Activated CD8-positive, alpha-beta memory T cell treated with anti-CD3 and anti-CD28 coated beads, Interleukin-2, amount 50 U/mL, for 24 hours (primary cell): ENCODE measurements around the gene OTOP3.
"Not testable (repeated sequence)": the region's sequence is repeated elsewhere in the genome, so short reads cannot be mapped to it uniquely, and the experiment has no call there.

Experiments used
- DNase-seq: peaks from one replicate; pipeline ENCODE4 v3.0.0-alpha.2; 2020; ENCODE audit errors: extremely low read depth

Gene OTOP3

DNA sequence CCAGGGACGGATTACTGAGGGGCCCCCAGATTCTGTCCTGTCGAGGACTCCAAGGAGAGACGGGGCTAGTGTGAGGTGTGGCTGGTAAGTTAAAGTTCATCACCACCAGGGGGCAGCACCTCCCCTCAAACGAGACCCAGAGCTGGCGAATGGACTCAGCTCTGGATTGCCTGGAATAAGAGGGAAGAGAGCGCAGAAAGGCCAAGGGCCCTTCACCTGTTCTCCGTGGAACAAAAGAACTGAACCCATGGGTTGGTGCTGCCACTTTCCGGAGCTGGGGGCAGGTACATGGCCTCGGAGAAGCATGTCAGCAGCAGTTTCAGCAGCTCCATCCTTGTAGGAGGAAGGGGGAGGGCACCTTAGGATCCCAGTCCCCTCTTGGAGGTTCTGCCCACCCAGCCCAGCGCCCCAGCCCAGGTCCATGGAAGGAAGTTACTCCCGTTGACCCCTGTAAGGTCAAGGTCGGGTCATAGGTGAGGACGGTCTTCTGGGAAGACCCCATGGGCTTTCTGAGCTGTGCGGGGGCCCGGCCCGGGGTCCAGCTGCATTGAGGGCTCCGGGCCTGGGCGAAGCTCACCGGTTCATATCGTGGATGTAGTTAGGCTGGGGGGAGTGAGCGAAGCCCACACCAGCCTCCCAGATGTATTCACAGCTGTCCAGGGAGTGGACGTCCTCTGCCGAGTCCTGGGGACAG, 26.1 kb downstream of the OTOP3 start:
- peak; percentile 70 for DNase-seq

DNA sequence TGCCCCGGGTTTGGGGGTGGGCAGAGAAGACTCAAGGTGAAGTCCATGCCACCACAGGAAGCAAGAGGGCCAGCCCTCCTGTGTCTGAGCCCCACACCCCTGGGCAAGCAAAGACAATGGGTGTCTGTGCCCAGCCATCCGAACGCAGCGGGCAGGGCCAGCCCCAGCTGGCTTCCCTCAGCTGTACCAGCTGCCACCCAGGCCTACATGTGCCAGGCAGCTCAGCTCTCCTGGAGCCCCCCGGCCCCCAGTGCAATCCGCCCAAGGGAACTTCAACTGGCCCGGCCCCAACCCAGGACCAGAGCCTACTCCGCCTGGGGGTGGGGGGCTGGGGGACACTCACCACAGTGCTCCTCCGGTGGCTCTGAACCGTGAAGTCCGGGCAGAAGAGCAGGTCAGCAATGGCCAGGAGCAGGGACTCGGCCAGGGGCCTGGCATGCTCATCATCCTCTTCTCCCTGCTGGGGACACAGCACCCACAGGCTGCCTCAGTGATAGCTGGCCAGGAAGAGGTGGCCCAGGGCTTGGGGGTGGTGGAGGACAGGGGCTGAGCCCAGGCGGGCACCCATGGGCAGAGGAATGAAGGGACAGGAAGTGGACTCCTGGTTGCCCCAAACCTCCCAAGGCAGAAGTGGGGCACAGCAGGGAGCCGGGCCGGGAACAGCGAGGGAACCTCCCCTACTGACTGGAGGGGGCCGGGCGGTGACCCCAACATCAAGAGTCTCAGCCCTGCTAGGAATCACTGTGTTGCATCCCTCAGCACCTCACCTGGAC, 27.1 kb downstream of the OTOP3 start:
- no peak for DNase-seq

DNA sequence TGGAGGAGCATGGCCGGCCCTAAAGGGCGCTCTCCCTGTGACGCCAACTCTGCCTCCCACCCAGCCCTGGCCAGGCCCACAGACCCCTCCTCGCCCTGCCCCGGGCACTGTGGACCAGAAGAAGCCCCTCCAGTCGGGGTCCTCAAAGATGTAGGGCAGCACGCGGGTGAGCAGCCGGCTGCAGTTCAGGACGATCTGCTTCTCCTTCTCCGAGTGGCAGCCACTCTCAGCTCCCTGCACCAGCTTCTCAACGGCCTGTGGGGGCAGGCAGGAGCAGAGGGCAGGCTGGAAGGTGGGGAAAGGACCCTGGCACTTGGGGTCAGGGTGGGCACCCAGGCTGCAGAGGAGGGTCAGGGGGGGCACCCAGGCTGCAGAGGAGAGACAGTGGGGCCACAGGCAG, 28.0 kb downstream of the OTOP3 start:
- DNase-seq: no peak

DNA sequence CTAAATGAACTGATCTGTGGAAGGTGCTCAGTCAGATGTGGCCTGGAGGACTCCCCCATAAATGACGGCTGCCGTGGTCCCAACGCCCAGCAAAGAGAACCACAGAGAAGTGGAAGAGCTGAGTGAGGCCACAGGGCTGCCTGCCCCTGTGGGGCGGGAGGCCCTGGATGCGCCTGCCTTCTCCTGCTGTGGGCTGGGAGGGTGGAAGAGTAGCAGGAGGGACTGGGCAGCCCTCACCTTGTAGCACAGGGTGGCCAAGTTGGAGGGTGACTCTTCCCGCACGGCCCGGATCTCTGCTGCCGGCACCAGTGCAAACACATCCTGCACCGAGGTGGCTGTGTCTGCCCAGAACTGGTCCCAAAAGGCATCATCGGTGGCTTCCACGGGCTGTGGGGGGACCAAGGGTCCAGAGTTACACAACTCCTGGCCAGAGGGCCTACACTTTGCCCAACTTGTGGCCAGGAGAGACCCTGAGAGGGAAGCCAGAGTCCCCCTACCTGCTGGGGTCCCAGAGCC, 28.6 kb downstream of the OTOP3 start:
- DNase-seq: no peak

DNA sequence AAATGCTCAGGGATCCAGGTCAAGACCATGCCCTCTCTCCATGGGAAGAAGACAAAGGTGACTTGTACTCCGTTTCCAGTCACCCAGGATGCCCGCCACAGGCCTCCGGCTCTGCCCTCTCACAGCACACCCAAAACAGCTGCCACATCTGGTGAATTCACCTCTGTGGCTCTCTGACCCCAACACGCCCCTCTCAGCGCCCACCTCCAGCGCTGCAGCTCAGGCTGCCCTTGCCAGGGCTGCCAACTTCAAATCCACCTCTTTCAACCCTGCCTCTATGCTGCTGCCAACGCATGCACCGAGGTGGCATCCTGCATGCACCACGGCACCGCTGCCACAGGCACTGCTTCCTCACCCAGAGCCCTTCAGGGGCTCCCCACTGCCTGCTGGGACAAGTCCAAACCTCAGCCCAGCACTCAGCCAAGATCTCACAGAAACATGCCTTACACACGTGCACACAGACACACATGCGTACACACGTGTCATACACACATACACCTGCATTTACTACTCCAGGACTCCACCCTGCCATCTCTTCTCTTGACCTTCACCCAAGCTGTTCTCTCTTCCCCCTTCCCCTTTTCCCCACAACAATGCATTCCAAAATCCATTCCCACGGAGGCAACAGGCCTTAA, 29.4 kb downstream of the OTOP3 start:
- no peak for DNase-seq

DNA sequence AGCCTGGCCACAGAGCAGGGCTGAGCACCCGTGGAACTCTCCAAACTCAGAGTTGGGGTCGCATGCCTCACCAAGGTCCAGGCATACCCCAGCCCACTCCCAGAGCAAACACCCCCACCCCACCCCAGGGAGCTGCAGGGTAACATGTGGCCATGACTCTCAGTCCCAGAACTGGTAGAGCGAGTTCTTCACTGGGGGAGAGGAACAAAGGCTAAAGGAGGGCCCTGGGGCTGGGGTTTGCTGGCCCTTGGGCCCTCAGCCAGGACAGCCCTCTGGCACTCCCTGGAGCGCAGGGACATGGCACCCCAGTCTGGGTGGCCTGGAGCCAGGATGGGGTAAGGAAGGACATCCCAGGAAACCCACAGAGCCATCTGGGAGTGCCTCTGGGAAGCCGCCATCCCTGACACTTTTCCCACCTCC, 32.7 kb downstream of the OTOP3 start:
- no peak for DNase-seq

DNA sequence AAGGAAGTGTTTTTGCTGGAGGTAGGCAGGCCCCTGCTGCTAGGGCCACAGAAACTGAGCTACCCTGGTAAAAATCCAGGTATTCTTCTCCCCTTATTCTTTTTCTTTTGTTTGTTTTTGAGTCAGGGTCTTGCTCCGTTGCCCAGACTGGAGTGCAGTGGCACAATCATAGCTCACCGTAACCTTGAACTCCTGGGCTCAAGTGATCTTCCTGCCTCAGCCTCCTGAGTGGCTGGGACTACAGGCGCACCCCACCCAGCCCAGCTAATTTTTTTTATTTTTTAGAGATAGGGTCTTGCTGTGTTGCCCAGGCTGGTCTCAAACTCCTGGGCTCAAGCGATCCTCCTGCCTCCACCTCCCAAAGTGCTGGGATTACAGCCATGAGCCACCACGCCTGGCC, 33.8 kb downstream of the OTOP3 start:
- DNase-seq: not testable (repeated sequence)

DNA sequence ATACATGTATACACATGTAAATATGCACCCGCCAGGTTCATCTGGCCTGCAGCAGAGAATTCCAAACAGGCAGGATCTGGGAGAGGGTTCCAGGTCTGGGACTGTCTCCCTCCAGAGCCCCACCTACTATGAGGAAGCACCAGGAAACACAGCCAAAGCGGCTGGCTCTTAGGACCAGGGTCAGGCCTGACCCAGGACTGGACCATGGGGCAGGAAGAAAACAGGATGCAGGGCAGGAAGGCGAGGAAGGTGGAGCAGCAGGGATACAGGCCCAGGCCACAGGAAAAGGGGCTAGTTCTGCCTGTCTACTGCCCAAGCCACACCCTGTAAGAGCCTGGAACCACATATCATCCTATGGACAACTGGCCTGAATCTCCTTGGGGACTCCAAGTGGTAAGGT, 34.7 kb downstream of the OTOP3 start:
- DNase-seq: no peak

DNA sequence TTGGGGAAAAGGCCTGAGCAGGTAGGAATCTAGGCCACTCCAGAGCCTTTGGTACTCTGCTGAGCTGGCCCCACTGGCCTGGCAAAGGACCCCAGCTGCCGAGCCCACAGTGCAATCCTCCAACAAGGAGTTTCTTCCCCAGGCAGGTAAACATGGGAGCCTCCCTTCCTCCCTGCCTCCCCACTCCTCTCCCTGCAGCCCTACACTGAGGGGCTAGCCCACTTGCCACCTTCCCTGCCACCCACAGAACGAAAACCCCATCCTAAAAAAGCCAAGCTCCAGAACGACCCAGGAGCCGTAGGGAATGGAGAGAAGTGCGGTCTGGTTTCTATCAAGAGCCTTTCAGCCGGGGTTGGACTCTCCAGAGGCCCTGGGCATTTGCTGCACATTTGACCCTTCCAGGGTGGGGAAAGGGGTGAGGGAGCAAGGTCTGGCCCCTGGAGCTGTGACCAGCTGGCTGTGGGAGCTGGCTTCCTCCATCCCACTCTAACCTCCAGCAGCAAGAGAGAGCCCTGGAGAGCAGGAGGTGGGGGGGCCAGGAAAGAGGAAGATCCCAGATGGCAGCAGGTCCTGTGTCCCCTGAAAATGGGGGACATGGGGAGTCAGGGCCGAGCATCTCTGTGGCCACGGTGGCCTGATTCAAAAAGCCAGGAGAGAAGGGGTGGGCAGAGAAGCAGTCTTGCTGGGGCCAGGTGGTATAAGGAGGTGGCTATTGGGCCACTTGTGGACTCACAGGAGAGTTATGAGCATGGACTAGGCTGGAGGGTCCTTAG, 35.6 kb downstream of the OTOP3 start:
- DNase-seq: no peak

DNA sequence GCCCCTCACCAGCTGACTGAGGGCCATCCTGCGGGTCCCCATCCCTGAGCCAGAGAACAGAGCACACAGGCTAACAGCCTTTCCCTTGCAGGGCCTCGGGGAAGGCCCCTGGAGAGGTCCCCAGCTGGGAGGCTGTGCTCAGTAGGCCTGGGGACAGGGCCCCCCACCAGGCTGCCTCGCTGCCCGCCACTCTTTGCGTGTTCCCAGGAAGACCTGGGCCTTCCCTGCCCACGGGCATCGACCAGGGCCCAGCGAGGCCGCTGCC, 36.1 kb downstream of the OTOP3 start:
- DNase-seq: no peak

DNA sequence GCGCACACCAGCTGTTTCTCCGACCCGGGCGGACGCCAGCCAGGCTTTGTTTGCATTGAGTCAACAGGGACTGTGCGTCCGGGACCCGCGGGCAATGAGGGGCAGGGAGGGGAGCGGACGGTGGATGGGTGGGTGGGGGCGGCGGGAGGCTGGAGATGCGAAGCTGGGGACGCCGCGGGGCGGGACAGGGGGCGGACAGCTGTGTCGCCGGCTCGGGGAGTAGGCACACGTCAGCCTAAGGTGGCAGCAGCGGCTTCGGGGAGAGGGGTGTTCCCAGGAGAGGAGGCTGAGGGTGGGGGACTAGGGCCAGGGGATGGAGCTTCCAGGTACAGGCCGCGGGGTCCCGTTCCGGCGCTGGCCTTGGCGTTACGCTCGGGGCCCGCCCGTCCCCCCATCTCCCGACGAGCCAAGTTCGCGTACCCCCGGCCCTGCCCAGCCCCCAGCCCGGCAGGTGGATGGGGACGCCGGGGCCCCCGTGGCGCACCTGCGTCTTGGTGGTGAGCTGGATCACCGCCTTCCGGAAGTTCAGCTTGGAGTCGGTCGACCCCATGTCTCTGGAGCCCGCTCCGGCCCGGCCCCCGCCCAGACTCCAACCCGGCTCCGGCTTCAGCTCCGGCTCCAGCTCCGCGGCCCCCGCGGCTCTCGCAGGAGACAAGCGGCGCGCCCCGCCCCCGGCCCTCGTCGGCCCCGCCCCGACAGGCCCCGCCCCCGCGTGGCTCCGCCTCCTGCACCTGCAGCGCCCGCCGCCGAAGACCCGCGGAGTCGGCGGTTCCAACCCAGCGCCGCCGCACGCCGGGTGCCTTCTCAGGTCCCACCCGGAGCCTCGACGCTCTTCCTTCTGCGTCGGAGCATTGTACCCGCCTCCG, 36.6 kb downstream of the OTOP3 start, which contains the start of gene HID1:
Gene HID1 (minus strand): TSS at position 653 of the 866 bp plus-strand sequence. CDS start 103 bp downstream, at position 550.
- peak; percentile 34 for DNase-seq

DNA sequence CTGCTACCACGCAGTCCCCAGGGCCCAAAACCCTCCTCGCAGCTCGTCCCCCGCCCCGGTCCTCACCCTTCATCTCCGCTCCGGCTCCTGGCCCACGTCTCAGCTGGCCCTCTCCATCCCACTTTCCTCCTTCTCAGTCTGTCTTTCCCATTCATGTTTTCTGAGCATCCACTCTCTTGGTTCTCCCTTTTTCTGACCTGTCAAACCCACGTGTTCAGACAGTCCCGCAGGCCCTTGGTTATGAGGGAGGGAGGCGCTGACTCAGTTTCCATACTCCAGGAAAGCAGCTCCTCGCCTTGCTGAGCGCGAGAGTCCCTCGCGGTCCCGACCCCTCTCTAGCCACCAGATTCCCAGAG, 37.3 kb downstream of the OTOP3 start:
- no peak for DNase-seq

DNA sequence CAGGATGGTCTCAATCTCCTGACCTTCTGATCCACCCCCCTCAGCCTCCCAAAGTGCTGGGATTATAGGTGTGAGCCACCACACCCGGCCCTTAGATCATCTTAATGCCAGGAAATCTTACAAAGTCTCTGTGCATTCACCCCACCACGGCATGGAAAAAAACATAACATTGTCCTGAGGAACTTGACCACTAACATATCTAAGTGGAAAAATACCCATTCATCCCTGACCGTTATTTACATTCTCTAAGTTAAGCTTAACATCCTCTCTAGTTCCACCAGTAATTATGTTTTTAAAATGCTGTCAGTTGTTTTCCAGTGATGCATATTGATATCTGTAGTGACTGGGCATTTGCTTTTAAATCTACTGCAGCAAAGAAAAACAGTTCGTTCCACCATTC, 40.2 kb downstream of the OTOP3 start:
- DNase-seq: no peak

DNA sequence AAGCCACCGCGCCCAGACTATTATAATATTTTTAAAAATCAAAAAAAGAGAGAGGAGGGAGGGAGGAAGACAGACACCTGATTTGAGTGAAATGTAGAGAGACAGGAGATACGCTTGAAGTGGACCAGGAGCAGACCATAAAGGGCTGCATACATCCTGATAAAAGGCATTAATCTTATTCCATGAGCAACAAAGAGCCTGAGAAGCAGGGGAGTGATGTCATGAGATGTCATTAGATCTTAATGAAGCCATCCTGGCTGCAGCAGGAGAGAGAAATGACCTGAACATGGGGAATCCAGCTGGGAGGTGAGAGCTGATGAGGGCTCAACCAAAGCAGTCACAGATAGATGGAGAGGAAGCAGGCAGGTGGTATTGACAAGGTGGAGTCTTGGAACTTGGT, 42.1 kb downstream of the OTOP3 start:
- DNase-seq: no peak

DNA sequence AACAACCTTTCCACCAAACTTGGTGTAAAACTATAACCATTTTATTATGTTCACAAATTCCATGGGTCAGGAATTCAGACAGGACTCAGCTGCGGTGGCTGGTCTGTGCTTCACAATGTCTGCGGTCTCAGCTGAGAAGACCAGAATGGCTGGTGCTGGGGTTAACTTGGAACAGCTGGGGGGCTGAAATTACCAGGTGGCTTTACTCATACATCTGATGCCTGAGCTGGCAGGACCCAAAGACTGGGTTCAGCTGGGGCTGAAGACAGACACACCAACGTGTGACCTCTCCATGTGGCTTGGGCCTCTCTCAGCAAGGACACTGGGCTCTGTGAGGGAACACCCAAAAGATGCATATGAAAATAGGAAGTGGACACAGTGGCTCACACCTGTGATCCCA, 42.5 kb downstream of the OTOP3 start:
- DNase-seq: no peak

DNA sequence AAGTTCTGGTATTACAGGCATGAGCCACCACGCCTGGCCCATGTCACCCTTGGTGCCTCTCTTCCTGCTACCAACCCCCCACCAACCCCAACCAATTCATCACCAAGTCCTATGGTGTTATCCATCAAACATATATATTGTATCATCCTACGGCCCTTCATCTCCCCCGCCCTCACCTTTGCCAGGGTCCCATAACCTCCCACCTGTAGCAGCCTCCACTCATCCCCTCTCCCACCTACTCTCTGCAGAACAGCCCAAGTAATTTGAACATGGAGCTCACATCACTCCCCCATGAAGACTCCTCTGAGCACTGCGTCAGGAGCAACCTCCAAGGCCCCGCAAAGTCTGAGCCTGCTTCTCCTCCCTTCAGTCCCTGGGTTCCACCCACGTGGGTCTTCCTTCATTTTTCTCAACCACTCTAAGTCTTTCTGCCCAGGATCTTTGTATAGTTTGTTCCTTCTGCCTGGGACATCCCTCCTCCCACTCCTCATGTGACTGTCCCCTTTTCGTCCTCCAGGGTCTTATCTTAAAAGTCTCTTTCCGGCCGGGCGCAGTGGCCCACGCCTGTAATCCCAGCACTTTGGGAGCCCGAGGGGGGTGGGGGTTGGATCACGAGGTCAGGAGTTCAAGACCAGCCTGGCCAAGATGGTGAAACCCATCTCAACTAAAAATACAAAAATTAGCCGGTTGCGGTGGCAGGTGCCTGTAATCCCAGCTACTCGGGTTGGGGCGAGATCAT, 43.9 kb downstream of the OTOP3 start:
- no peak for DNase-seq

DNA sequence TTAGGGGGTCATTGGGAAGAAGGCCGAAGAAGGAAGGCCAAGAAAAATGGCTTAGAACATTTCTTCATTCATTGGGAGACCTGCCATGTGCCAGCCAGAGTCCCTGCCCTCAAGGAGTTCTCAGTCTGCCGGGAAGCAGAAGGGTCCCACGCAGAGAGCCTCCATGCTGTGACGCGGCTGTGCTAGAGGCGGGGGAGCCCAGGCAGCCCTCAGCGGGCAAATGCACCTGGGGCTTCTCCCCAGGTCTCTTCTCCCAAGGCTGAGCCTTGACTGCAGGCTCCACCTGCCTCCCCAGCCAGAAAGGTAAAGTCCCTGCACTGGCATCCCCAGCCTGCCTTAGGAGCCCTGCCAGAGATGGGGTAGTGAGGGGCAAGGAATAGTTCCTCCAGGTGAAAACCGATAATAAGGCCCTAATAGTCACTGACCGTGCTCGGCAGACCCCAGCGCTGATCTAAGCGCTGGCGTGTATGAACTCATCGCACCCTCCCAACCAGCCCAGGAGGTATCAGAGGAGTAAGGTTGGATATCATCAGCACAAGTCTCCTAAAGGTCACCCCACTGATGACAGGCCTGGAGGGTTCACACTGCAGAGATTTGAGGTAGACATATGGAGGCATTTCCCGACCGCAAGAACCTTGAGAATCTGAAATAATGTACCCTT, 45.8 kb downstream of the OTOP3 start:
- DNase-seq: no peak

DNA sequence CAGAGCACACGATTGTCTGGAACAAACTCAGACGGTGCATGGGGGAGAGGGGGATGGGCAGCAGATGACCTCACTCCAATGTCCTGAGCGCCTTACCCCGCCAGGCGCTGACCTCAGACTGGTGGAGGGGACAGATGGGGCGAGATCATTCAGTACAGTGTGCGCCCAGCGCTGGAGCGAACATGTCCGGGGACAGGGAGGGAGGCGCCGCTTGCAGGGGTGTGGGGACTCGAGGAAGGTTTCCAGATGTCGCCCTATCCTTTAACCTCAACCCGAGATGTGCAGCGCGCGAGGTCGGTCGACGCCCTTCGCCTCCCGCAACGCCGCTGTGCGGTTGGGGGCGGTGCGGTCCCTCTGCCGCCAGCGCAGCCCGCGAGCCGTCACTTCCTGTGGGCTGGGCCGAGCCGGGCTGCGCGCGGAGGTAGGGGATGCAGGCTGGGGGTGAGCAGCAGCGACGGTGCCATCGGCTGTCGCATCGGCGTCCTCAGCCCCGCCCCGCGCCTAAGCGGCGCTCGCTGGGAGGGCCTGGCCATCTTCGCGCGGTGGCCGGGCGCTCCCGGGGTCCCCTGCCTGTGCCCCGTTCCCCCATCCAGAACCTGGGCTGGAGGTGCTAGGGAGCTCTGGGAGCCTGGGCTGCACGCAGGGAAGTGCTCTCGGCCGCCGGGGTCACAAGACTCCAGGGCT, 46.4 kb downstream of the OTOP3 start:
- DNase-seq: peak; percentile 26

DNA sequence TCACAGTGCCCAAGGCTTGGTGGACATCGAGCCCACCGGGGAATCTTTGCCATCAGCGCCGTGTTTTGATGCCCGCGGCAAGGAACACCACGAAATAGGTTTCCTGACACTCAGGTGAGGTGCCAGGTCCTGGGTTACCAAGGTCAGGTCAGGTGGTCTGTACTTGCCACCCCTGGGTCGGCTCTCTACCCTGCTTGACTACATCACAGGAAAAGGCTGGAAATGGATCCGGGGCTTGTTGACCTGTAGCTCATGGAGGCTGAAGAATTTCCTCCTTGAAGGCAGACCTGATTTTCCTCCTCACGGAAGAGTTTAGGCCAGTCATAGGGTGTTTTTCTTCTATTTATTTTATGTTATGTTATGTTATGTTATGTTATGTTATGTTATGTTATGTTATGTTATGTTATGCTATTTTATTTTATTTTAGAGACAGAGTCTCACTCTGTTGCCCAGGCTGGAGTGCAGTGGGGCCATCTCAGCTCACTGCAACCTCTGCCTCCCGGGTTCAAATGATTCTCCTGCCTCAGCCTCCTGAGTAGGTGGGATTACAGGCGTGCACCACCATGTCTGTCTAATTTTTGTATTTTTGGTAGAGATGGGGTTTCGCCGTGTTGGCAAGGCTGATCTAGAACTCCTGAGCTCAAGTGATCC, 47.1 kb downstream of the OTOP3 start:
- DNase-seq: not testable (repeated sequence)
